Uterus (tissue), 2 donors: ENCODE measurements around the gene ASPRV1.

Experiments used
- CTCF ChIP-seq, 4 experiments: fragments of 200-600 bp in 2 of 4; fragments of 450-650 bp in 2 of 4; sonication (generic) in 2 of 4; IDR thresholded peaks; one replicate each; pipeline ENCODE4 v1.5.1; 2016 to 2019; ENCODE audit warnings: antibody characterized with exemption in 4 of 4, mild to moderate bottlenecking in 2 of 4, moderate library complexity in 1 of 4
- POLR2A ChIP-seq, 2 donors: fragments of 450-650 bp; IDR thresholded peaks; one replicate each; pipeline ENCODE4 v1.6.1; 2016; ENCODE audit warnings: antibody characterized with exemption in 2 of 2, mild to moderate bottlenecking in 1 of 2, moderate library complexity in 1 of 2

GRCh38 chr2:69914950-69915945 lies 46.2 kb downstream of the ASPRV1 start, which contains the start of gene MXD1:
- TF ChIP-seq POLR2A (IDR thresholded peaks at IDR 0.05) (peak; percentile 84 to 93), CTCF (IDR thresholded peaks at IDR 0.05) (no peak)
